HG03342 (cell line): ENCODE results near the gene SBK1.
"Not testable (repeated sequence)": the region's sequence is repeated elsewhere in the genome, so short reads cannot be mapped to it uniquely, and the experiment has no call there.

ENCODE experiments used
- ATAC-seq: cut with Tn5 transposase; IDR thresholded peaks from one replicate; pipeline ENCODE4 v1.9.1; 2021; ENCODE audit warnings: mild to moderate bottlenecking, moderate library complexity; ENCODE audit not compliant: unreplicated experiment

The SBK1 gene

DNA sequence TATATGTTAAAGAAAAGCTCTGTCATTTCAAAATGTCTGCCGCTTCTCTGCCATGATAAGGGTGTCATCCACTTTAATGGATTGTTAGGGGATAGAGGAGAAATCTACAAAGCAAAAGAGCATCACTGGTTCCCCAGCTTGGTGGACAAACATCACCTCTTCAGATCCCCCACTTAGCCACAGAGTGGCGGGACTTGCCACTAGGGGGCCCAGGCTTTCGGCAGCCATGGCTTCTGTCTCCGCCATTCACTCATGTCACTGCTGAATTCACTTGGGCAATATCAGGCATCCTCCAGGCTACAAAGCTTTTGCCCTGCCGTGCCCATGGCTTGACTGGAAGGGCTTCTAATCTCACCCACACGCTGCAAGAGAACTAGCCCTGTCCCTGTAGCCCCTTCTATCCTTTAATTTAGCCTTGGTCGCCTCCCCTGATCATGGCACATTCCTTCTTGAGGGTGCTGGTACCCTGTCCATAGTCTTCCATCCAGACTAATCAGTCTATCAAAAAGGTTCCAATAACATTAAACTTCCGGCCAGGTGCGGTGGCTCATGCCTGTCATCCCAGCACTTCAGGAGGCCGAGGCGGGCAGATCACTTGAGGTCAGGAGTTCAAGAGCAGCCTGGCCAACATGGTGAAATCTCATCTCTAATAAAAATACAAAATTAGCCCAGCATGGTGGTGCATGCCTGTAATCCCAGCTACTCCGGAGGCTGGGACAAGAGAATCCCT is 34.7 kb downstream of the SBK1 start:
- no peak for ATAC-seq

DNA sequence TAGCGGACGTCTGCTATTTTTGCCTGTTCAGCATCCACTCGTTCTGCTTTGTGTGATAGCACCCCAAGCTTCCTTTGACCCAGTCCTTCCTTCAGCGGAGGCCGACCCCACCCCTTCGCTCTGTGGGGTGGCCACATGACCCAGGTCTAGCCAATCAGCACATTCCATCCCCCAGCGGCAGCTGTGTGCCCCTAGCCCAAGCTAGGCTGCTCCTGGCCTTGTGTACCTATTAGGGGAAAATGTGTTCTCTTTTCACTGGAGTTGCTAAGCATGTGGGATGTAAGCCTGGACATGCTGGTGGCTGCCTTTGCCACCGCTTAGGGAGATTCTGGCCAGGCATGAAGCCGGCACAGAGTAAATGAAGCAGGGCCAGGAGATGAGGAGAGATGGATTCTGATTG is 37.9 kb downstream of the SBK1 start:
- ATAC-seq: not testable (repeated sequence)

- ATAC-seq: not testable (repeated sequence)
Observed at GRCh38 chr16:28330981-28331380, 38.7 kb downstream of the SBK1 start.

GRCh38 chr16:28332632-28333031 is 40.3 kb downstream of the SBK1 start:
- not testable (repeated sequence) for ATAC-seq

- ATAC-seq: not testable (repeated sequence)
Observed at GRCh38 chr16:28335678-28336077, 43.4 kb downstream of the SBK1 start.

- ATAC-seq: not testable (repeated sequence)
Observed at GRCh38 chr16:28336940-28337710, 44.8 kb downstream of the SBK1 start.

DNA sequence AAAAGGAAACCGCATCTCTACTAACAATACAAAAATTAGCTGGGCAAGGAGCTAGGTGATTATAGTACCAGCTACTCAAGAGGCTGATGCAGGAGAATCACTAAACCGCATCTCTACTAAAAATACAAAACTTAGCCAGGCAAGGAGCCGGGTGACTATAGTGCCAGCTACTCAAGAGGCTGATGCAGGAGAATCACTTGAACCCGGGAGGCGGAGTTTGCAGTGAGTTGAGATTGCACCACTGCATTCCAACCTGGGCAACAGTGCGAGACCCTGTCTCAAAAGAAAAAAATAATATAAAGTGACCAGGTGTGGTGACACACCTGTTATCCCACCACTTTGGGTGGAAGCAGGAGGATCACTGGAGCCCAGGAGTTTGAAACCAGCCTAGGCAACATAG is 45.9 kb downstream of the SBK1 start:
- not testable (repeated sequence) for ATAC-seq

DNA sequence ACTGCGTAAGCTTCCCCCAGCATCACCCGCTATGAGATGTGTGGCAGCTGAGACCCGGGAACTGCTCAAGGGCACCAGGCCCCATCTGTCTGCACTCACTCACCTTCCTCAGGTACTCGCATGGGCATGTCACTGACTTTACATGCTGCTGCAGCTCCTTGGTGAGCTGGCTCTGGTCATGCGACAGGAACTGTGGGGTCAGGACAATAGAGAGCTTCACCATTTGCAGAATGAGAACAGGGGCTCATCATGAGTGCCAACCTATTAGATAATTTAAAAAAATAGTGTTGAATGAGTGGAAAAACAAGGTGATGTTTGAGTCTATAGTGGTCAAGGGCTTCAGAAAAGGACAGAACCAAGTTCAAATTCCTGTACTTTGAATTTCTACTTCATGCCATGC is 70.3 kb downstream of the SBK1 start:
- ATAC-seq: not testable (repeated sequence)

DNA sequence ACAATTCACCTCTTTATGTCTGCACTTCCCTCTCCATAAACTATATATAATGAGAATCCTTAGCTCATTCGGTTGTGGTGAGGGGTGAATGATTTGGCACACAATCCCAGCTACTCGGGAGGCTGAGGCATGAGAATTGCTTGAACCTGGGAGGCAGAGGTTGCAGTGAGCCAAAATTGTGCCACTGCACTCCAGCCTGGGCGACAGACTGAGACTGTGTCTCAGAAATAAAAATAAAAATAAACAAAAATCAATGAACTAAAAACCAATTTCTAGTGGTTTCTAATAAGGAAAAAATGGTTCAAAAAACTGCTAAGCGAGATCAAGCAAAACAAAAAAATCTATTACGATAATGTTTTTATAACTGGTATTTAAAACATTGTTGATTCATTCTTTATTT is 71.1 kb downstream of the SBK1 start, which contains the start of gene NPIPB6:
Gene NPIPB6 (minus strand): TSS at position 101 of the 400 bp plus-strand sequence. CDS start 686 bp downstream, outside the sequence.
- not testable (repeated sequence) for ATAC-seq

DNA sequence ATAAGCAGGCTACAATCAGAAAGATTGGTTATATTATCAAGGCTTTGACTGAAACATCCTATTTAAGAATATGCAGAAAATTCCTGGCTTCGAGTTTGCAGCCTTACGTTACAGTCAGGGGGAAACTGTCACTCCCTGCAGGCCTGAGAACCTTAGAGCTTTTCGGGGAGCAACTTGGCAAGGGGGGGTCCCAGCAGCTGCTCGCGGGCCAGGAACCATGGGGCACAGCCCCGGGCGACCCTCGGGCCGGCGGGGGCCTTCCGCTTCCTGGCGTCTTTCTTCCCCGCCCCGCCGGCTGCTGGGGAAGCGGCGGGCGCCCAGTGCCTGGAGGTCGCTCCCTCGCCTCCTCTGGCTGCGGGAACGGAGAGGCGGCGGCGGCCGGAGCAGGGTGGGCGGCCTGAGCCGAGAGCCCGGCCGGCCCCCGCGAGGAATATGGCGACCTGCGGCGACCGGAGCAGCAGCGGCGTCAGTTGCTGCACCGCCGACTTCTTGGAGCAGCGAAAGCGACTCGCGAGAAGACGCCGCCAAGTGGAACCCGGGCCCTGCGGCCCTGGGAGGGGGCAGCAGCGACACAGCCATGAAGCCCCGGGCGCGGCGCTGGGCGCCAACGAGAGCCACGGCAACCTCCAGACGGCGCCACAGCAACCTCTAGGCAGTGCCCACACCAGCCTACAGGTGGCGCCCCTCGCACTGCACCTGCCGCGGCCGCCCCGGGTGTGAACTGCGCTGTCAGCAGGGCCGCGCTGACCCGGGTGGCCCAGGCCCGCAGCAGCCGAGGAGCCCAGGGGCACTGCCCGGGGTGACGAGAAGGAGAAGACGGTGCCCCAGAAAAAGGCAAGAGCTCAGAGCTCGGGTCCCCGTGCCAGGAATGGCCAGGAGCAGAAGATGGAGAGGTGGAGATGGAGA is 72.2 kb downstream of the SBK1 start:
- peak; percentile 96 for ATAC-seq

DNA sequence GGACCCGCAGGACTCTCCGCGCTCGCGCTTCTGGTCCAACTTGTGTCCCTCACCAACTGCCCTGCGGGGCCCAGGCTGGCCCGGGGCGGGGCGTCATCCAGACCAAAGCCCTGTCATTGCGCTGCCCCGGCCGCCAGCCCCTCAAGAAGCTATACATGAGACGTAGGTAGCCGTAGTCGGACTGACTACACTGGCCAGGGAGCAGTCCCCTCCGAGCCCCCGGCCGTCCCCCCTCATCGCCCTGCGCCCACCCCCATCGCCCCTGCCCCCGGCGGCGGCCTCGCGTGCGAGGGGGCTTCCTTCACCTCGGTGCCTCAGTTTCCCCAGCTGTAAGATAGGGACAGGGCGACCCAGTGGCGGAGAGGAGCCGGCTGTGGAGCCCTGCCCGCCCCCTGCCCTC is 75.6 kb downstream of the SBK1 start:
- not testable (repeated sequence) for ATAC-seq
